GM12875 (cell line): ENCODE measurements around the gene RBP5.

ENCODE experiments used
- H3K4me3 ChIP-seq: one replicate; pipeline ENCODE4 v1.5.1; 2011; ENCODE audit warnings: low read depth, low read length, control low read depth
- CTCF ChIP-seq: IDR thresholded peaks from 2 replicates; pipeline ENCODE4 v1.5.1; 2011; ENCODE audit warnings: low read depth, mild to moderate bottlenecking, control low read depth, inconsistent platforms, low read length, moderate library complexity, borderline replicate concordance; ENCODE audit not compliant: insufficient read depth

RBP5 gene

GRCh38 chr12:7093486-7093885 lies 35.2 kb downstream of the RBP5 start:
- TF ChIP-seq CTCF, result no peak
- H3K4me3 ChIP-seq, result no peak overlapping the region

DNA sequence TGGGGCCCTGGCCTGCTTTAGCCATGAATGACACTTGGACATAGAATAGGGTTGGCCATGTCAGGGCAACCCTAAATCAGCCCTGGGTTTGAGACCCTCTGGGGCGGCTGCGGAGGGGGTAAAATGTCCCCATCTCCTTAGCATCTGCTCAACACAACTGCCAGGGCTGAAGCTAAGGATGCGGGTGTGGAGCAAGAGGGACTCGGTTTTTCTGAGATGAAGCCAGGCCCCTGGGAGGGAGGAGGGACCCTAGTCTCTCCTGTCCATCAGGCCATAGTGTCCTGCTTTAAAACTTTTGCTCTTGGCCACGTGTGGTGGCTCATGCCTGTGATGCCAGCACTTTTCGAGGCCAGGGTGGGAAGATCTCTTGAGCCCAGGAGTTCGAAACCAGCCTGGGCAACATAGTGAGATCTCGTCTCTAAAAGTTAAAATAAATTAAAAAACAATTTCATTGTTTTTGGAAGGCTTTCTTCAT lies 35.7 kb downstream of the RBP5 start:
- no peak for TF ChIP-seq CTCF
- no peak overlapping the region for H3K4me3 ChIP-seq

- TF ChIP-seq CTCF, result peak; percentile 82
- peak within 1 kb of the TSS; percentile 26 for H3K4me3 ChIP-seq
Observed at GRCh38 chr12:7092229-7092985, 36.3 kb downstream of the RBP5 start, which contains the start of gene C1R. Gene C1R (minus strand): TSS chr12:7092445. CDS start chr12:7092388, 57 bp downstream.

DNA sequence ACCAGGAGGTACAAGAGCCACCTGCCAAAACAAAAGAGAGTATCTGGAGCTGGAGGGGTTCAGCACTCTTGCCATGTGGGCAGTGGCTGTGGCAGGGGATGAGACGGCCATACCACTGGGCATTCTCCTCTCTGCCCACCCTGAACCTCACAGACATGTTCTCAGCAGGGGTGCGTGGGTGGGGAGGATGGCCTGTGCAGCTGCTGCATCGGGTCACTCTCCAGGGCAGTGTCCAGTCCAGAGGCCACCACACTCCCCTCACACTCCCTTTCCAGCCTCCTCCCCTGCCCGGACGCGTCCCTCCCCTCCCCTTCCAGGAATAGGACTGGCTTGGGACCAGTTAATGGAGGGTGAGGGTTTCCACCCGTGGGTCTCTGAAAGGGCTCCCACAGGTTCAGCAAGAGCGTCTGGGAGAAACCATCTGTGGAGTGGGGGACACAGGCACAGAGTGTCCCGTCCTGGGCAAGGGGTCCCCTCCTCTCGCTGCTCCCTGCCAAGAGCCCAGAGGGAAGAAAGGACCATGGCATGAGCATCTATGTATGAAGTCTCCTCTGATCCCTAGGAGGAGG lies 36.9 kb downstream of the RBP5 start:
- no peak for TF ChIP-seq CTCF
- peak overlapping the region; percentile 26 for H3K4me3 ChIP-seq

DNA sequence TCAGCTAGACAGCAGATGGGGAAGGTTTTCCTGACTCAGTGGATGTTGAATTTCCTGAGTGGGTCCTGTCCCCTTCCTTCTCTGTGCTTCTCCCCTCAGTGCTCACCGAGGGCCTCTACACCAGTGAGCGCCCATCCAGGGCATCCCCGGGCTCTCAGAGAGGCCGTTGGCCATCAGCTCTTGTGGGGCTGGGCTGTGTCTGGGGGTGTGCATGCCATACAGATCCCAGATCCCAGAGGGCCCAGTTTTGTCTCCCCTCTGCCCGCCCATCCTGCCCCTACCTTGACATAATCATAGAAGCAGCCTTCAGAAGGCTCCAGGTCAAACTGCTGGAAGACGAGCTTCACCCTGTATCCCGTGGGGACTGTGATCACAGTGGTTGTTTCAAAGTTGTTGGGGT lies 37.5 kb downstream of the RBP5 start:
- H3K4me3 ChIP-seq, result no peak overlapping the region
- TF ChIP-seq CTCF, result no peak

DNA sequence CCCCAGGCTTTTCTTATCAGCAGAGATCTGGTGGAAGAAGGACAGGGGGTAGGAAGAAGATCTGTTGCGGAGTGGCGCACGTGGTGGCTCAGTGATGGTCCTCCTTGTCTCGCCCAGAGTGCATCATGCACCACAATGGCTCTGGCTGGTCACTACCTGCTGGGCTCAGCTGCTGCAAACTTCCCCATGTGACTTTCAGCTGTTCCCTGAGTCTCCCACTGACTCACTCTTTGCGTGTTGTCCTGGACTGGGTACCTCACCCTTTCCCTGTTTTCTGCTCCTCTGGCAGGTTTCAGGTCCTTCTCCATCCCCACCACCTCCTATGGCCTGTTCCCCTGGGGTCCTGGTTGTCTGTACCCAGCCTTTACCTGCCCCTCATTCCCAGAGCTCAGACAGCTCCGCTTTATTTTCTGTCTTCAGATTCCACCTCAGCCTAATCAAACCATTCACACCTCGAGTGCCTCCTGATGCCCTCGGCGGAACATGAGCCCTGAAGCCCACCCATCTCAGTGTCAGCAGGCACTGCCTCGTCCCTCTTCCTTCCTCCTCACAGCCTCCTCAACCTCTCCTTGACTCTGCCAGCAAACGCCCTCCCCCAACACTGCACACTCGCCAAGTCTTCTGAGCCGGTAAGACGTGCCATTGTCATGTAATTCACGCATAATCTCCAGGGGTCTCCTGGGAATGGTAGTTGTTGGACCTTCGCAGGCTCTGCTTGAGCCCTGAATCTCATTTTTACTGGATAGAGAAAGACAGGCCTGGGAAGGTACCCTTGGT lies 38.3 kb downstream of the RBP5 start:
- H3K4me3 ChIP-seq, result no peak overlapping the region
- no peak for TF ChIP-seq CTCF
